HG03378 (cell line): Measurements from ENCODE around the gene C11orf86.
"Not testable (repeated sequence)": the region's sequence is repeated elsewhere in the genome, so short reads cannot be mapped to it uniquely, and the experiment has no call there.

Experiments
- ATAC-seq: cut with Tn5 transposase; IDR thresholded peaks from one replicate; pipeline ENCODE4 v1.9.1; 2021; ENCODE audit warnings: mild to moderate bottlenecking, moderate library complexity; ENCODE audit not compliant: unreplicated experiment

The C11orf86 gene, protein sequence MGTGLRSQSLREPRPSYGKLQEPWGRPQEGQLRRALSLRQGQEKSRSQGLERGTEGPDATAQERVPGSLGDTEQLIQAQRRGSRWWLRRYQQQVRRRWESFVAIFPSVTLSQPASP

DNA sequence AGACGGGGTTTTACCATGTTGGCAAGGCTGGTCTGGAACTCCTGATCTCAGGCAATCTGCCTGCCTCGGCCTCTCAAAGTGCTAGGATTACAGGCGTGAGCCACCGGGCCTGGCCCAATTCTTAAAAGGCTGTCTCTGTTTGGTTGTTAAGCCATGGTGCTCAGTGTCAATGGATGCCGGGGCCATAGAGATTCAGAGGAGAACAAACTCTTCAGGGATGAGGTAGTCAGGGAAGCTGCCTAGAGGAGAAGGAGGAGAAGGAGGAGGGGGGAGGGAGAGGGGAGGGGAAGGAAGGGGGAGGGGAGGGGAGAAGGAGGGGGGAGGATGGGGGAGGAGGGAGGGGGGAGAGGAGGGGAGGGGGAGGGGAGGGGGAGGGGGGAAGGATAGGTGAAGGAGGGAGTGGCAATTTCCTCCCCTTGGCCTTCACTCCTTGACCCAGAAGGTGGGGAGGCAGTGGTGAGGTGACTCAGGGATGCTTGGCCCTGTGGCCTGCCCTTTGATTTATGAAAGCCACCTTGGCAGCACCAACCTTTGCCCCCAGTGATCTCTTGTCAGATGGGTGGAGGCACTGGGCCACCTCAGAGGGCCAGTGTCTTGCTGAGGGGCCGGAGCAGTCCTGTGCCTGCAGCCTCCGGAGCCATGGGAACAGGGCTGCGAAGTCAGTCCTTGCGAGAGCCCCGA, at the start of gene C11orf86:
TSS of gene C11orf86 (plus strand) at position 581 of the 681 bp plus-strand sequence. CDS start at position 640, 59 bp downstream.
- no peak for ATAC-seq

GRCh38 chr11:66929753-66930152, 45.4 kb upstream of the C11orf86 start:
- ATAC-seq: no peak

GRCh38 chr11:66932543-66932942, 42.6 kb upstream of the C11orf86 start:
- no peak for ATAC-seq

- no peak for ATAC-seq
Observed at GRCh38 chr11:66933531-66933930, 41.6 kb upstream of the C11orf86 start.

DNA sequence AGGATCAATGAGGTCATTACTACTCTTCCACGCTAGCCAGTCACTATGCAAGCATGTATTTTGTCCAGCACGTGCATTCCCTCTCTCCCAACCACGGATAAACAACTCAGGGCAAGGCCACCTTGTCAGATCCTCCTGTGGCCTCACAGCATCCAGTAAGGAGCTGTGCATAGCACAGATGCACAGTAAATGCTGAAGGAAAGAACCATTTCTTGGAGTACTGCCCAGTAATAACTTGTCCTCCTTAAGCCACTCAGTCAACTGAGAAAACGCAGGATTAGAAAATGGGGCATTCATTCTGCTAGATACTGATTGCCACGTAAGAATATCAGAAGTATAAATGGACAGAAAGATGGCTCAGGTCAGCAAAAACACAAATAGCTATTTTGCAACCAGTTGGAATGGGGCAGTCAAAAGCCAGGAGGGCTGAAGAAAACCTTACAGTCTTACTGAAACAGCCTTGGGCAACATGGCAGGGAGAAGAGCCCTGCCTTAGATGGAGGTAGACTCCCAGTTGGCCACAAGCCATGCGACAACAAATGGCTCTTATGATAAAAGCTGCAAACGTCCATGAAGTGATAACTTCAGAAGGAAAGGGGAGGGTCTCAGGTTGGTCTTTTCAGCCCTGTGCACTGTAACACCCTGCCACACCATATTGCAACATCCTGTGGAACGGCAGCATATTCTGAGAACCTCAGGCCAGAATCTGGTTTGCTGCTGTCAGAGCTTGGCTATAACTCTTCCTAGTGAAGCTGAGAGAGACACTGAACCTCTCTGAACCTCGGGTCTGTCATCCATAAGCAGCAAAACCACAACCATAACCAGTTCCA, 39.9 kb upstream of the C11orf86 start:
- no peak for ATAC-seq

GRCh38 chr11:66936311-66936711, 38.8 kb upstream of the C11orf86 start:
- ATAC-seq: no peak

DNA sequence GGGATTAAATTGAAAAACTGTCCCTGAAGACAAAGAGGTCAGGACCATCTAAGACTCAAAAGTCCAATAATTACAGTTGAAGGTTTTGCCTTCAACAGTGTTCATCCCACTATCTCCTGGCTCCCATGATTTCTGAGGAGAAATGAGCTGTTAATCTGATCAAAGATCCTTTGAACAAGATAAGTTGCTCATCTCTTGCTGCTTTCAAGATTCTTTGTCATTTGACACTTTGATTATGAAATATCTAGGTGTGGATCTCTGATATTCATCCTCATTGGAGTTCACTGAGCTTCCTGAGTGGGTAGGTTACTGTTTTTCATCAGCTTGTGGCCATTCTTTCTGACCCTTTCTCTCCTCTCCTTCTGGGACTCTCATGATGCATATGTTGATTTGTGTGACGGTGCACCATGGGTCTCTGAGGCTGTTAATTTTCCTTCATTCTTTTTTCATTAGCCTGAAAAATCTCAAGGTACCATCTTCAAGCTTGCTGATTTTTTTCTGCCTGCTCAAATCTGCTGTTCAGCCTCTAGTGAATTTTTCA, 37.8 kb upstream of the C11orf86 start:
- ATAC-seq: no peak

DNA sequence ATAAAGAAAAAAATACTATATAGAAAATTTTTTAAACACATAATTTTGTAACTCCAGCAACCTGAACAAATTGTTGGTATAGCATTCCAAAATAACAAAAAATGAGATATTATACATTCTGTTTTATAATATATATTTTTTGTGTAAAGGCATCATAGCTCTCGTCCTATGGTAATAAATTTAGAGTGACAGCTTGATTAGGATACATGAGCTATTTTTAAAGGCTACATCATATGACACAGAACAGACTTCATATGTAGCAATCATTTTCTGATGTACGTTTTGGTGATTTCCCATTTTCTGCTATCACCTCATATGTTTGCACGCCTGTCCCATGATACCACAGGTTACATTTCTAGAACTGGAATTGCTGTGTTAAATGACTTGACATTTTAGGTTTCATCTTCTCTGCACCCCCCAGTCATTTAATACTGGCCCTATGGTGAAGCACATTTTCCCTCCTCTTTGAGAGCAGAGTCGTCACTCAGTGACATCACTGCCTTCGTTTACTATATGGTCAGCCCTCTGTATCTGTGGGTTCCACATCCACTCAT, 36.4 kb upstream of the C11orf86 start:
- ATAC-seq: no peak

DNA sequence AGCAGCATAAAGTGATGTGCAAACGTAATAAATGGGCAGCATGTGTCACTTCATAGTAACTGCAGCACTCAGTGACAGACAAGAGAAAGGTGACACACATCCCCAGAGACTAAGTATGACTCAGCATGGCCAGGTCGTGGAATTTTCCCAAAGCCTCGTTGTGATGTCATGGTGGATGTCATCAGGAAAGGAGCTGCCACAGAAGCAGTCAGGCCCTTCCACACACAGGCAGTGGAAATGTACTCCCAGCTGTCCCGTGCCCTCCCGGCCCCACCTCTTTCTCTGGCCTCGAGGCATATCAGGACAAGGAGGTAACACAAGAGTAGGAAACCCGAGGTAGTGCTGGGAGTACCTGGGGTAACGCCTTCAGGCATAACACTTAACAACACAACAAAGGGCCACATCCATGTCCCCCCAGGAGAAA, 25.0 kb upstream of the C11orf86 start:
- no peak for ATAC-seq

DNA sequence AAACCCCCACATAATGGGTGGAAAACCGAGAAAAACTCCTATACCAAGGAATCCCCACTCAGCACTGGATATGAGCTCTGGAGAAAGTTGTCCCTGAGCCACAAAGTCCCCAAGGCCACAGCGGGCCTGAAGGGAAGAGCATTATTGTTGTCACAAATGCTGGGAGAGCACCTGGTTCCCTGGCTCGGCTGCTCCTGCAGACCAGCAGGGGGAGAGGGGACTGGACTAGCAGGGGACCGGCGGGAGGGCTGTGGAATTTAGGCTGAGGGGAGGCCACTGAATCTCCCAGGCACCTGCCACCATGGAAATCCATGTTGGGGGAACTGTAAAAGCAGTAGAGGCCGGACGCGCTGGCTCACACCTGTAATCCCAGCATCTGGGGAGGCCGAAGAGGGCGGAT, 24.0 kb upstream of the C11orf86 start:
- no peak for ATAC-seq

DNA sequence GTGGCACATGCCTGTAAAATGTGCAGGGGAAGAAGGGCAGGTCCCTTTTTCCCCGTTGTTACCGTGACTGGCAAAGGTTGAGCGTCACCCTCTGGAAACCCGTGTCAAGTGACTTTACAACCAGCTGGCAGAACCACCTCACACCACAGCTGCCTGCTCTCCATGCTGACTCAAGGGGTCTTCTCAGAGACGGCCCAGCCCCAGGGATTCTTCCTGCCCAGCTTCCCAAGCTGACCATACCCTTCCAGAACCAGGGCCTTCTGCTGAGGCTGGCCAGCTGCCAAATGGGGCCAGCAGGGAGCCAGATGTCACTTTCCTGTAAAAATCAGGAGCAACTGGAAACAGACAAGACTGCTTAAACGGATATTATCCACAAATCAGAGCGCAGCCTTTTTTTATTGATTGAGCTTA, 23.2 kb upstream of the C11orf86 start:
- no peak for ATAC-seq

DNA sequence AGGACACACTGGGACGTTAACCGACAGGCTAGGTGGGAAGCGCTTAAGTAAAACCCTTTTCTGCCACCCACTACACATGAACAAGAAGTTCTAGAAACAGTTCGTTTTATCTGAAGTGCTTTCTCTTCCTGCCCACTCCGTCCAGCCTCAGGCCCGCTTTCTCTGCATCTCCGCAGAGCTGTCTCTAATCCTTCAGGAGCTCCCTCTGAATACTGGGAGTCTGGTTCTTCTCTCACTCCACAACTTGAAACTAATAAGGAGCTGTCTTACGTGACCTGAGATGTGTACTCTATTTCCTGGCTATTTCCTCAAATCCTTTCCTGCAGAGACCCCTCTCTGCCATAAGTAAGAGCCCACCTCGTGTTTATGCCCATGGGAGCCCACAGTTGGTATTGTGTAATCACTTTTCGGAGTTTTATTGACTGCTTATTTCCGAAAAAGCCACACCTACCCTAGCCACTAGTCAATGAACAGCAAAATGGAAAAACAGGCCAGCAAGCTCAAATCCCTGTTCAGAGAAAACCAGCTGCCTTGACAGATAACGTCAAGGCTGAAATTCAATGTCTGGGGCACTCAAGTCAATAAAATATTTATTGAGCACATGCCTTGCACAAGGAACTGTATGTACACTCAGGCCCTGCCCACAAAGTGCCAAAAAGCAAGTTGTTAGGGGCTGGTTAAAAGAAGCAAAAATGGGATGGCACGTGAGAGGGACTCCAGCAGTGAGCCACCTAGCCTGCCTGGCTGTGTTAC, 21.8 kb upstream of the C11orf86 start:
- ATAC-seq: no peak

DNA sequence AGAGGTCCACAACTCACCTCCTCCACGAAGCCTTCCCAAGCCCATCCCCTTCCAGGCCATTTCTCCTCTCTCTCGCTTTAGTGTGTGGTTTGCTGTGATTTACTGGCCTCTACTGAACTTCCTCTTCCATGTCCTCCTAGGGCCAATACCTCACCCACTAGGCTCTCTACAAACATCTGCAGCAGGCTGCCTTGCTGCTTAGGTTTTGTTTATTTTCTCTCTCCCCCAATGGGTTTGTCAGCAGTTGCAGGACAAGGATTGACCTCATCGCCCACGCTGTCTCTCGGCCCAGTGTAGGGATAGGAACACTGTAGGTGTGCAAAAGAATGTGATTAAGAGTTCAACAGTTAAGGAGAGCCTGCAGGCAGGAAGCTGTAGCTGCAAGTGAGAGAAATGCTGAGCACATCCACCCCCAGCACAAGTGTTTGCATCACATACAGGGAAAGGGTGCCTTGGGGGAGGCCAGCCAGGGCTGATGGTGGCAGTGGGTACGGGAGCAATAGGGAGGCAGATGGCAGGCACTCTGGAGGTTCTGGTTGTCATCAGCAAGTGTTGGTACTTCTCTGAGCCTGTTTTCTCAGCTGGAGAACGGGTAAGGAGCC, 18.3 kb upstream of the C11orf86 start:
- ATAC-seq: no peak

DNA sequence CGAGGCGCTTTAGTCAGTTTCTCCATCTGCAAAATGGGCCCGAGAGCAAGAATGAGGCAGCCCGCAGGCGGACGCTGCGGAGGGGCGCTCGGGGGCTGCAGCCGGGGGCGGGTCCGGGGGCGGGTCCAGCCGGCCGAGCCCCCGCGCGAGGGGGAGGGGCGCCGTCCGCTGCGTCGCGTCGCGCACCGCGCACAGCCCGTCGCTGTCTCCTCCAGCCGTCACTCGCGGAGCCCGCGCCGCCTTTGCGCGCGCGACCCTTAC, 17.2 kb upstream of the C11orf86 start:
- no peak for ATAC-seq

- ATAC-seq: peak; percentile 84
Observed at GRCh38 chr11:66958232-66958955, 16.7 kb upstream of the C11orf86 start, which contains the start of gene PC. Gene PC (minus strand): TSS chr11:66958383. CDS start chr11:66872159, 86,224 bp downstream.

DNA sequence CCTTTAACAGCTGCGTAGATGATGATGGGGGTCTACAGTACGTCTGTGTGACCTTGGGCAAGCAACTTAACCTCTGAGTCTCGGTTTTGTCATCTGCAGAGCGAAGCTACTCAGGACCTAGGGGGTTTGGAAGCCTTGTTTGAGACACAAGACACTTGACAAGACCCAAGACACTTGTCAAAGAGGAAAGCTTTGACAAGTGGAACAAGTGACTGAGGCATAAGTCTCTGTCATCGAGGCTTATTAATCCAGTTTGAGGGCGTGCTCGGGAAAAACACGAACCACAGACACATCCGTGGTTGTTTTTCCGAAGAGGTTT, 16.2 kb upstream of the C11orf86 start:
- ATAC-seq: no peak

DNA sequence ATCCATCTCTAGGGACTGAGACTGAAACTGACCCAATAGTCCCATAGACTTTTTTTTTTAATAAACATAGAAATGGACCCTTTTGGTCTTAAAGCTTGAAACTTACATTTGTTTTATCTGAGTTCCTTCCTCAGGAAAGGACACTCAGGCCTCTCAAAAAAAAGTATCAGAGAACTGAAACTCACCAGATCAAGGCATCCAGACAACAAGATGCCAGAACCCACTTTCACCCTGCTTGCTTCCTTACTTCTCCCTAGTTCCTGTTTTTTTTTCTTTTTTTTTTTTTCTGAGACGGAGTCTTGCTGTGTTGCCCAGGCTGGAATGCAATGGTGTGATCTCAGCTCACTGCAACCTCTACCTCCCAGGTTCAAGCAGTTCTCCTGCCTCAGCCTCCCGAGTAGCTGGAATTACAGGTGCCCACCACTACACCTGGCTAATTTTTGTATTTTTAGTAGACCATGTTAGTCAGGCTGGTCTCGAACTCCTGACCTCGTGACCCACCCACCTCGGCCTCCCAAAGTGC, 13.4 kb upstream of the C11orf86 start:
- ATAC-seq: not testable (repeated sequence)

DNA sequence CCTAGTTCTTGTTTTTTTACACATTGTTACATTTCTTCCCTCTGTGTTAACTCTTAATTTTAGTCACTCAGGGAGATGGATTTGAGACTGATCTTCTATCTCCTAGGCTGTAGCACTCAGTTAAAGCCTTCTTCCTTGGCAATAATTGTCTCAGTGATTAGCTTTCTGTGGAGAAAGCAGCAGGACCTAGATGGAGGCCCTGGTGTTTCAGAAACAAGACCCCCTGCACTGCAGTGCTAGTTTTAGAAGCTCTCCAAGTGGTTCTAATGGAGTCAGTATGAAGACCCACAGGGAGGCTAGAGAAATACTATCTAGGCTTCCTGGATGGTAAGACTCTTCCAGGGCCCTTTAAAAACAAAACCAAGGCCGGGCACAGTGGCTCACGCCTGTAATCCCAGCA, 12.9 kb upstream of the C11orf86 start:
- no peak for ATAC-seq

- ATAC-seq: no peak
Observed at GRCh38 chr11:66962801-66963200, 12.3 kb upstream of the C11orf86 start.

DNA sequence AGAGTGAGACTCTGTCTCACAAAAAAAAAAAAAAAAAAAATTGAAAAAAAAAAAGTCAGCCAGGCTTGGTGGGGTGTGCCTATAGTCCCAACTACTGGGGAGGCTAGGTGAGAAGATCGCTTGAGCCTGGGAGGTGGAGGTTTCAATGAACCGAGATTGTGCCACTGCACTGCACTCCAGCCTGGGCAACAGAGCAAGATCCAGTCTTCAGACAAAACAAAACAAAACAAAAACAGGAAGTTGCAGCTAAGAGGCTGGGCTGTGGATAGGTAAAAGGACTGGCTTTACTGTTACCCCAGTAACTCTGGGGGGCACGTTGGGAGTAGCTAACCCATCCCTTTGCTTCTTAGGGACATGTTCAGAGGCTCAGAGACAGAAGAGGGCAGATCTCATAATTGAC, 10.6 kb upstream of the C11orf86 start:
- ATAC-seq: no peak
